ENCODE data around the gene HNRNPA1.
A peak's percentile ranks its signal among the peaks of the same experiment; 100 is the strongest.

The HNRNPA1 gene

DNA sequence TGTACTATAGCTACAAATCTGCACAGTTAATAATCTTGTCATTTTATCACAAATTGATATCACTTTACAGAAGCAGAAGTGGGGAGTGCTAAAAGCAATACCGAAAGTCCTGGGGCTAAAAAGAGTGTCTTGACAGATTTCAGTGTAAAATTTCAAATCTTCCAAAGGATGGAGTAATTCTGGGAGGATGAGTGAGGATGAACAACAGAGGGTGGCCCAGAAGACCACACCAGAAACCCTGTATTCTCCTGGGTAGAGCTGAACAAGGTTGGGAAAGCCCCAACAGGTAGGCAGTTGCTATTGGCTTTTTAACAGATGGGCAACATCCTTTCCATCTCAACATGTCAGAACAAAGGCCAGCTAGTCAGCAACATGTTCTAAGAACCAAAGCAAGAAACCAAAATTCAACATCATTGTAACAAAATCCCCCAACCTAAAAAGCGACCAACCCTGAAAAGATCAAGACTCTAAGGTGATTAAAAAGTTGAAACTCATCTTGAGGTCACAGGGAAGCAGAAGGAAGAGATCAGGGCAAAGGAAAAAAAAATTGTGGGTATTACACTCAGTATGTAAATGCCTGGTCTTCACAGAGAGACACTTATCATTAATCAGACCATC is 39.4 kb upstream of the HNRNPA1 start:
- TF ChIP-seq CTCF (IDR thresholded peaks at IDR 0.05; ENCODE audit: control extremely low read depth, extremely low read depth, low read depth, missing control alignments): no peak
- POLR2A ChIA-PET: no interaction called here
- CTCF ChIA-PET: interaction anchor here (0.7 to 8.5 kb wide), 14 partner anchors 10 to 138 kb away, joined by 3 to 85 read pairs (median 8); partner anchors contain the start of gene COPZ1
- DNase-seq (ENCODE audit: extremely low spot score): no peak

GRCh38 chr12:54246011-54246641 is 34.4 kb upstream of the HNRNPA1 start:
- CTCF ChIA-PET: interaction anchor here (0.8 to 2.2 kb wide), 3 partner anchors 12 to 30 kb away, joined by 3 to 8 read pairs (median 3); no protein-coding TSS in a partner anchor
- POLR2A ChIA-PET: no interaction called here
- TF ChIP-seq CTCF (IDR thresholded peaks at IDR 0.05; ENCODE audit: control extremely low read depth, extremely low read depth, low read depth, missing control alignments): no peak
- DNase-seq (ENCODE audit: extremely low spot score): no peak

GRCh38 chr12:54249489-54249888 is 31.0 kb upstream of the HNRNPA1 start:
- POLR2A ChIA-PET: no interaction called here
- no peak for DNase-seq (ENCODE audit: extremely low spot score)
- CTCF ChIA-PET: interaction anchor here (2.0 to 8.2 kb wide), 3 partner anchors 8 to 130 kb away, joined by 4 to 85 read pairs (median 9); no protein-coding TSS in a partner anchor
- no peak for TF ChIP-seq CTCF (IDR thresholded peaks at IDR 0.05; ENCODE audit: control extremely low read depth, extremely low read depth, low read depth, missing control alignments)

- CTCF ChIA-PET: interaction anchor here (0.7 to 8.2 kb wide), 35 partner anchors 11 to 576 kb away, joined by 3 to 85 read pairs (median 4); partner anchors contain the start of genes ATP5MC2, CBX5, COPZ1 and HNRNPA1
- peak; percentile 66 for TF ChIP-seq CTCF (IDR thresholded peaks at IDR 0.05; ENCODE audit: control extremely low read depth, extremely low read depth, low read depth, missing control alignments)
- POLR2A ChIA-PET: no interaction called here
- DNase-seq (ENCODE audit: extremely low spot score): peak; percentile 65
These were observed 28.8 kb upstream of the HNRNPA1 start for GRCh38 chr12:54251667-54252284.

DNA sequence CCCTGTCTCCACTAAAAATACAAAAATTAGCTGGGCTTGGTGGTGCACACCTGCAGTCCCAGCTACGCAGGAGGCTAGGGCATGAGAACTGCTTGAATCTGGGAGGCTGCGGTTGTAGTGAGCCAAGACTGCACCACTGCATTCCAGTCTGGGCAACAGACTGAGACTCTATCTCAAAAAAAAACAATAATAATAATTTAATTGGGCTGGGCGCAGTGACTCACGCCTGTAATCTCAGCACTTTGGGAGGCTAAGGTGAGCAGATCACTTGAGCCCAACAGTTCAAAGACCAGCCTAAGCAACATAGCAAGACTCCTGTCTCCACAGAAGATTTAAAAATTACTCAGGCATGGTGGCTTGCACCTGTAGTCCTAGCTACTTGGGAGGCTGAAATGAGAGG is 27.3 kb upstream of the HNRNPA1 start:
- TF ChIP-seq CTCF (IDR thresholded peaks at IDR 0.05; ENCODE audit: control extremely low read depth, extremely low read depth, low read depth, missing control alignments): no peak
- ChIA-PET POLR2A (interaction anchor here (1.0 kb wide), 1 partner anchor 31 kb away, joined by 6 read pairs; no protein-coding TSS in a partner anchor), CTCF (interaction anchor here (0.8 to 8.2 kb wide), 9 partner anchors 11 to 146 kb away, joined by 3 to 85 read pairs (median 15); partner anchors contain the start of genes CBX5, COPZ1 and HNRNPA1)
- no peak for DNase-seq (ENCODE audit: extremely low spot score)

DNA sequence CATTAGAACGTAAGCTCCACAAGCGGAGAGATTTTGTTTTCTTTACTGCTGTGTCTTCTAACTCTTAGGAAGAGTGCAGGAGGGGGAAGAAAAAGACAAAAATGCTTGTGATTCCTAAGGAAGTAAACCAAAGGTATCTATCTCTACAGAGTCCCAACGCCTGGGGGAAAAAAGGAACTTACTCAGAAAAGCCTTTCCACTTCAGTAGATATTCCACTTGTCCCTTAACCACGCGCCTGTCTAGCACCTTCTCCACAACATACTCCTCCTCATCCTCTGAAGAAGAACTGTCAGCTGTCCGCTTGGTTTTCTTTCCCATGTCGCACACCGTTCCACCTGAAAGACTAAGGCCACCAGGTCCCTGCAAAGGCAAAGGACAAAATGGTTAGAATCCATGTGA is 23.2 kb upstream of the HNRNPA1 start:
- DNase-seq (ENCODE audit: extremely low spot score): no peak
- ChIA-PET POLR2A (no interaction called here), CTCF (interaction anchor here (2.8 to 4.1 kb wide), 2 partner anchors 15 to 103 kb away, joined by 7 to 22 read pairs; no protein-coding TSS in a partner anchor)
- no peak for TF ChIP-seq CTCF (IDR thresholded peaks at IDR 0.05; ENCODE audit: control extremely low read depth, extremely low read depth, low read depth, missing control alignments)

Data from GM10248 (cell line).